T-helper 2 cell treated with Interferon-gamma antibody and Interleukin-4, amounts not matched to agents 100 ng/mL and 5 ng/mL, for 36 hours (primary cell): ENCODE measurements around the gene ZBTB14. TPM values are rescaled to one million over a fixed set of nuclear protein-coding genes. Genes with fewer than 3 reads are reported as not detected.

ENCODE experiments used
- intact Hi-C: fragments of 100-400 bp; cut with micrococcal nuclease; formaldehyde crosslinking; loops from one replicate; pipeline ENCODE4 v1.15.1; 2023
- total RNA-seq: library from RNA; stranded (reverse); gene quantifications from 2 replicates; pipeline ENCODE4 v1.2.3, GENCODE V29; 2022

The ZBTB14 gene, protein sequence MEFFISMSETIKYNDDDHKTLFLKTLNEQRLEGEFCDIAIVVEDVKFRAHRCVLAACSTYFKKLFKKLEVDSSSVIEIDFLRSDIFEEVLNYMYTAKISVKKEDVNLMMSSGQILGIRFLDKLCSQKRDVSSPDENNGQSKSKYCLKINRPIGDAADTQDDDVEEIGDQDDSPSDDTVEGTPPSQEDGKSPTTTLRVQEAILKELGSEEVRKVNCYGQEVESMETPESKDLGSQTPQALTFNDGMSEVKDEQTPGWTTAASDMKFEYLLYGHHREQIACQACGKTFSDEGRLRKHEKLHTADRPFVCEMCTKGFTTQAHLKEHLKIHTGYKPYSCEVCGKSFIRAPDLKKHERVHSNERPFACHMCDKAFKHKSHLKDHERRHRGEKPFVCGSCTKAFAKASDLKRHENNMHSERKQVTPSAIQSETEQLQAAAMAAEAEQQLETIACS
- 22.1 and 23.1 TPM in 2 replicates for total RNA-seq

DNA sequence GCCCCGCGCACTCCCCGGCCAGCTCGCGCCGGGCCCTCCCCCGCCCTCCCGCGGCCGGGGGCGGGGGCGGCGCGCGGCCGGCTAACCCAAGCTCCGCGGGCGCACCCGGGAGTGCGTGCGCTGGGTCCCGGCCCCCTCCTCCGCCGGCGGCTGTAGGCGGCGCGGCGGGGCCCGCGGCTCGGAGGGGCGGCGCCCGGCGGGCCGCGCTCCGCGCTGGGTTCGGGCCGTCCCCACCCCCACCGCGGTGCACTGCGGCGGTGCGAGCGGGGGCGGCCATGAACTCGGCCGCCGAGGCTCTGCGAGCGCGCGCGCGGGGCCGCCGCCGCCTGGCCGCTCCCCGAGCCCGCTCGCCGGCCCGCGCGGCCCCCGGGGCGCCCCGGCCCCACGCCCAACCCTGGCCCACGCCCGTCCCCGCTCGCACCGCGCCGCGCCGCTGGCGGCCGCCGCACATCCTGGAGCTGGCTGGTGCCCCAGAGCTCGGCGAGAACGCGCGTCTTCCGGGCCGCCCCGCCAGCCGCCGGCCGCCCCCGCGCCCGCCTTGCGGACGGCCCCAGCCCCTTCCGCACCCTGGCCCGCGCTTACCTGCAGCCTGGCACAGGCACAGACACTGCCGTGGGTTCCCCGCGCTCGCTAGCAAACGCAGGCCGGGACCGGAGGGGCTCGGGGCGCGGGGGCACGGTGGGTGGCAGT, at the start of gene ZBTB14:
ZBTB14 (minus strand) TSS at position 496 of the 690 bp plus-strand sequence. CDS start 2,480 bp downstream, outside the sequence.
- intact Hi-C loops: loop anchor here (2.0 to 10.0 kb wide), 6 partner anchors 162 to 1701 kb away; no protein-coding TSS in a partner anchor

DNA sequence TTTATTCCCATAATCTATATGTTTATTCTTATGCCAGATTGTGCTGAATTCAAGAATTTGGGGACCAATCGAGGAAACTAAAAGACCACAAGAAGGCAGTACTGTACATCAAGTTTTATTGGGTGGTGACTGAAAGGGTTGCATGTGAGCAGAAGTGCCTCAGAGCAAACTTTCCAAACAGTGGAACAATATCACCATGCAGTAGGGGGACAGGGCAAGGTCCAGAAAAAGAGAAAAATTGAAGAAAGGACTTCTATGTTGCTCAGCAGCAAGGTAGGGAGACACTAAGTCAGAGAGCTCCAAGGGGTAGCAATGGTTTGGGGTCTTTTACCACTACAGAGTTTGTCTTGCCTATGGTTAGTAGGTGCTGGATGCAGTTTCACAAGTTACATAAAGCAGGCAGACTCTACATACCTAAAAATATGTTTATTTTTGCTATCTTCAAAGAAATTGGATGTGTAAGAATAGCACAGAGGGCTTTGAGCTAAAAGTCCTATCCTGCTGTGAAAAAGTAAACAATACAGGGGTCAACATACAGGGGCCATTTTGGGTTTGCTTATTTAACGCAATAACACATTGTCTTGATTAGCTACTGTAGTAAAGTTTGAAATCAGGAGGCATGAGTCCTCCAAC, 43.8 kb upstream of the ZBTB14 start:
- intact Hi-C loops: no loop called here

DNA sequence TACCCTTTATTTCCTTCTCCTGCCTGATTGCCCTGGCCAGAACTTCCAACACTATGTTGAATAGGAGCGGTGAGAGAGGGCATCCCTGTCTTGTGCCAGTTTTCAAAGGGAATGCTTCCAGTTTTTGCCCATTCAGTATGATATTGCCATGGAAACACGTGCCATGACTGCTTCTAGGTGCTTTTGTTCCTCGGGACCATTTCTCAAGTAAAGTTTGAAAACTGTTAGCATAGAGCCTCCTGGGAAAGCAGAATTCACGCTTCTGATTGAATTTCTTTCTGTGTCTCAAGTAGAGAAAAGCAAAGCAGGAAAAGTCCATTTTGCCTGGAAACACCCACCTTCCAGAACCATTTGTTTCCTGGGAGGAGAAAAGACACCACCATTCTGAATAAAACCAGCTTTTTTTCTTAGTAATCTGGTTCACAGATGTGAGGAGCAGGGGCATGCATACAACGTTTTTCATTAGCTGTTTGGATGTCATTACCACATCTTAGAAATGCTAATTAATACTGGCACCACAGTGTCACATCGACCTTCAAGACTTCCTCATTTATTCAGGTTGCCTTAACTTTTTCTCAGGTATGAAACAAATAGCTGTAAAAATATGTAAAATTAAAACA, 39.0 kb upstream of the ZBTB14 start:
- intact Hi-C loops: no loop called here

DNA sequence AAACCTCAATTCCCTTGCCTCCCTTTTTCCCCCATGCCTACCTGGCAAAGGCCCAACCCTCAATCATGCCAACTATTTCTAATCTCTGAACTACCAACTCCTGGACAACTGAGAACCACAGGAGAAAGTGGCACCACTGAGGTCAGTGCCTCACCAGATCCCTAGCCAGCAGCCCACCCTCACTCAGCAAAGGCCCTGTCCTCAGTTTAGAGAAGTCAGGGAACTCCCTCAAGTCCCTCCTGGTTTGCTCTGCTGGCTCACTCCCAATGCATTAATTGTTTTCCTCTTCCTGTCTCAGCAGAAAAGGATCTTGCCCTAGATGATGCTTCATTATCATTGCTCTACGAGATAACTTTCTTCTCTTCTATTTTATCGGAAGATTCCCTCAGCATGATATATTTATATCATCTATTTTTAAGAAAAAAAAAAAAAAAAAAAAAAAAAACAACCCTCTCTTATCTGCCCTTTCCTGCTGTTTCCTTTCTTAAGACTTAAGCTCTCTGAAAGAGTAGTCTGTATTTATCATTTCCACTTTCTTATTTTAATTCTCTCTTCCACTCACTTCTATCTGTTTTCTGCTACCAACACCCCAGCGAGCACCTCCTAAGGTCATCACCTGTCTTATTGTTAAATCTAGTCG, 22.7 kb upstream of the ZBTB14 start:
- intact Hi-C loops: no loop called here

DNA sequence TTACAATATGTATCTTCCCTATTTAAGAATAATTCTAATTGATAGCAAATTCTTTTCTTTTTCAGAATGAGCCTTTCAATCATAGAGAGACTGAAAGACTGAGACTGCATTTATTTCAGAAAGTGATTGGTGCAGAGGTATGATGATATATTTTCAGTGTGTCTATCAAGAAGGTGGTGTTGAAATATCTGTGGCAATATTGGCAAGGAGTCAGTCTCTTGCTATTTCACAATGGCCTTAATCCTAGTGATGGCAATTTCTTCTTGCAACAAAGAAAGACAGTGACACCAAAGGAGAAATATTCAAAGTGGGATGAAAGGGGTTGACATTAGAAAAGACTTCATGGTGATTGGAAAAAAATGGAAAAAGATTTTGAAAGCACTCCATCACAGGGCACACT, 21.7 kb upstream of the ZBTB14 start:
- intact Hi-C loops: no loop called here

DNA sequence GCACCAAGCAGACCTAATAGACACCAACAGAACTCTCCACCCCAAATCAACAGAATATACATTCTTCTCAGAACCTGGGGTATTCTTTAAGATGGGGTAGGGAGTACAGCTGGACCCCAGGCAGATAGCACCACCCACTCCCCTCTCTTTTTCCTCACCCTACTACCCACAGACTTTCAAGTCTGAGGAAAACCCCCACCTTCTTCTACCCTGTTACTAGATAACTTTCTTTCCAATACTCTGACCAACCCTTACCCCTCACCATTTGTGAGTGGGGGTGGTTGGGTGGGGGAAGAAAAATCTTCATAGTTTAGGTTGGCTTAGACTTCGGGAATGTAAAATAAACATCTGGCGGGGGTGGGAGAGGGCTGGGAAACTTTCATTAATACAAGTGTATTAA, 20.3 kb upstream of the ZBTB14 start:
- intact Hi-C loops: no loop called here

DNA sequence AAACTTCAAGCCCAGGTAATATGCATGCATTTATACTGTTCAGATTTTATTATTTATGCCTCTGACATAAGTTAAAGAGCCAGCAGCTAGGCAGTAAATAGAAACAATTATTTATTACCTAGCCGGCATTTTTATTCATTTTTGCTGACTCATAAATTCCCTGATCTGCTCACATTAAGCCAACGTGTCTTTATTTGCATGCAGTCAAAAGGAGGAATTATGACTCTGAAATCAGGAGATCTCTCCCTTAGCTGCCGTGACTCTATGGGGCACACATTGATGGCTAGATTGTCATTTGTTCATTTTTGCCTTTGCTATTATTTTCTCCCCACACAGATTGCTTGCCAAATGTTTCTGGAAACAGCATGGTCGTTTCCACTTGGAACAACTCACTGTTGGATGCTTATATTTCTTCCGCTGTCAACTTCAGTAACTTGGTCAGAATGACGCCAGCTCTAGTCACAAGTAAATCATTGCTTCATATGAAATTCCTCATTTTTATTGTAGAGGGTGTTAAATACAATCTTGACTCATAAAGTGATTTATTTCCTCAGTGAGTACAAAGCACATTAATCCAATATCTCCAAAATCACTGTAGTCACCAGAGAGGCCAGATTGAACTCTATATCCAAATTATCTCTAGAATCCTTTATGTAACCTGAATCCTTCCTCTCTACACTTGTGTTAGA, 15.9 kb upstream of the ZBTB14 start:
- intact Hi-C loops: no loop called here

DNA sequence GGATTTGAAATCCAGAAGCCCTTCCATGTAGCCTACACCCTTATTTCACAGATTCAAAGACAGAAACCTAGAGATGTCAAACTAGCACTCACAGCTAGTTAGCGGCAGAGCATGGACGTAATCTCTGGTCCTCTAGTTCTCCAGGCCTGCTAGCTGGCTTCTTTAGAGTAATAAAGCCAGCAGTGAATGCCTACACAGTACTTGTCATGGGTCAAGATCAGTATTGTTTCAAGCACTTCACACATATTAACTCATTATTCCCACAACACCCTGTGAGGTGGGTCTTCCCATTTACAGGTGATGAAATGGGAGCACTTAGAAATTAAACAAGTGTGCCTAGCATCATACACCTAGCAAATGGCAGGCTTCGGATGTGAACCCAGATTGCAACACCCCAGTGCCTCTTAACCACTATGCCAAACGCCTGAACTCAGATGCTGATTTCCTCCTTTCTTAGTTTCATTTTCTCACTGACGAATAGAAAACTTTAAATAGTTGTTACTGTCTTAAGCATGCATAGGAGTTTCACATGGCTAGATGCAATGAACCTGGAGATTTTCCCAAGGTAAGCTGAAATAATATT, 14.5 kb upstream of the ZBTB14 start:
- intact Hi-C loops: loop anchor here (1.0 kb wide), 1 partner anchor 14 kb away; no protein-coding TSS in a partner anchor

DNA sequence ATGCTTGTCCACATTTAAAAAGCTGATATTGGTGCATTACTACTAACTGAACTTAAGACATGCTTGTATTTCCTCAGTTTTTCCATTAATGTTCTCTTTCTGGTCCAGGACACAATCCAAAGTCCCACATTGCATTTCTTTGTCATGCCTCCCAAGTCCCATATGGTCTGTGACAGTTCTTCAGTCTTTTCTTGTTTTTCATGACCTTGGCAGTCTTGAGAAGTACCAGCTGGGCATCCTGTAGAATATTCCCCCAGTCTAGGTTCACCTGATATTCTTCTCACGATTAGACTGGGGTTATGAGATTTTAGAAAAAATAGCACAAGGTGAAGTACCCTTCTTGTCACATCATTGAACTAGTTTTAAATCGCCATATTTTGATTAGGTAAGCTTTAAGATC, 10.3 kb upstream of the ZBTB14 start:
- intact Hi-C loops: no loop called here

DNA sequence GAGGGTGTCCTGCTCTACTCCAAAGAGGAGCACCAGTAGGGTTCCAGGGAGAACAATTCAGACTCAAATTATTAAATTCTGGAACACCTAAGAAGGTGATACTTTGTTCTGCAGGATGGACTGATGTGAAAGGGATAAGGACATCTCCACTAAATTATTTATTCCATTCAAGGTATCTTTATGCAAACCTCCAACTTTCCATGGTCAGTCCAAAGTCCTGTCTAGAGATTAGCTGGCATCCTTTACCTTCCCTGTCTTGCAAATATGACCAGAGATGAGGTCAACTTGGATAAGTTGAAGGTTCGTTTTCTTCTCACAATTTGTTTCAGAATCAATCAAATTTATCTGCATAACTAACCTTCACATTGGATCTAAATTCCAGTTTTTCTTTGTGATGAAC, 8.7 kb upstream of the ZBTB14 start:
- intact Hi-C loops: no loop called here

DNA sequence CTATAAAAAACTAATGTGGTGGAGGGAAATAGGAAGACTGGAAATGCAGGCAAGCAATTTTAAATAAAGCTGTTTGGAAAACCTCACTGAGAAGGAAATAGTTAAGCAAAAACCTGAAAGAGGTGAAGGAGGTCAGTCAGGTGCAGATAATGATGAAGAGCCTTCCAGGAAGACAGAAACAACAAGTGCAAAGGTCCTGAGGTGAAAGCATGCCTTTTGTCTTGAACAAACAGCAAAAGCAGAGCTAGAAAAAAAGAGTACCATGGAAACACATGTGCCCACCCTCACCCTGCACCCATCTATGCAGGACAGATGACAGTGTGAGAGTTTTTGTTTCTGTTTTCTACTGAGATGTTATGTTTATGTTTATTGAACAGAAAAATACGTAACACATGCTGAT, 8.1 kb upstream of the ZBTB14 start:
- intact Hi-C loops: no loop called here

DNA sequence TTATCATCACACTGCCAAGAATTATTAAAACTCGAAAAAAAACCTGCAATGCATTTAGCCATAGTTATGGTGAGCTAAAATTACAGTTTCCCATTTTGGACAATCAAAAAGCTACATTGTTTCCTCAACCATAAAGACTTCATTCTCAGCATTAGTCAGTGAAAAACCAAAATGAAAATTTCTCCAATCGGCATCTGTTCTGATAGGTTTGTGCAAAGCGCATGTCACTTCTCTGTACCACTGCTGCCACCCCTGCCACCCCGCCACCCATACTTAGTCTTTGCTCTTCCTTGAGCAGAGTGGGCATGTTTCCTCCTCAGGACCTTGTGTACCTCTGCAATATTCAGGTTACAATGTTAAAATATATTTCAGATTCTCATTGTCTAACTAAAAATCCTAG, 7.1 kb upstream of the ZBTB14 start:
- intact Hi-C loops: no loop called here

DNA sequence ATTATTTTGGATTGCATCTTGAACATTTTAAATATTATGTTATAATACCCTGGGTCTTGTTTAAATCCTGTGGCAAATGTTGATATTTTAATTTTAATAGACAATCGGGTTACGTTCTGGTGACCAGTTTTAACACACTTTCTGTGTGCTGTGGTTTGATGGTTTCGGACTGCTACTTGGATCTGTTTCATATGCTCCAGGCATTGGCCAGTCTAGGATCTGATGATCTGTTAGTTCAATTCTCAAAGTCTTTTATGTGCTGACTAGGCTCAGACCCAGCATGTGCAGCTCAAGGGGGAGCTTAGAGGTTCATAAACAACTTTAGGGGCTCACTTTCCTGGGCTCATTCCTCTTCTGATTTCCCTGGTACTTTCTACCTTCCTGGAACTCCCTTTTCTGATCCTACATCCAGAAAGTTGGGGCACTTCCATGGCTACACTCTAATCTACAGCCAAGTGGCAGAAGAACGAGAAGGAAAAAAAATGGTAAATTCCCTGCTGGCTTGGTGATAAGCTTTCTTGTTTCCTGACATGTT, 5.0 kb upstream of the ZBTB14 start:
- intact Hi-C loops: no loop called here

DNA sequence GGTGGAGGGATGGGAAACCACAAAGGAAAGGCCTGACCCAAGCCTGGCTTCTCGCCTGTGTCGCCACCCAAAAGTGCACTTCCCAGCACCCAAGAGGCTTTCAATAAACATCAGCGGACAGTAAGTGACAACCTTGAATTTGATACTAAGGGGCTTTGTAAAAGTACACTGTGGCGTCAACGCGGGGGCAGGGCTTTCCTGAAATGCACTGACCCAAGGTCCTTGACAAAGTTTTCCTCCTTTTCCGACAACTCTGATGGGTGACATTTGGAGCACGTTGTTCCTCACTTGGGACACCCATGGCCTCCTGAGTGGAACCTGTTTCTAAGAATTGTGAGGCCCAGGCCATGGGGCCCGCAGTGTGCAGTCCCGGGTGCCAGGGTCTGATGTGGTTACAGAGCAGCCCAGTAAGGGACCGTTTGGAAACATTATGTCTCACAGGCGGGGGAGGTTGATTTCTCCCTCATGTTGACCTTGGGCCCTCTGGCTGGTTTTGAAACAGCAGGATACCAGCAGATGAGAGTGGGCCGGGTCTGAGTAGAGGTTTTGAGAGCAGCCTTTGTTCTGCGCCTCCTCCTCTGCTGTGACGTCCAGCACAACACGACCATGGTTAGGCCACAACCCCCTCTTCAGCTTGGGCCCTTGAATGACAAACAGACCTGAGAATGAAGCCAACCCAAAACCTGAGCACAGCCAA, 2.8 kb upstream of the ZBTB14 start:
- intact Hi-C loops: loop anchor here (5.0 to 10.0 kb wide), 5 partner anchors 159 to 1524 kb away; no protein-coding TSS in a partner anchor

DNA sequence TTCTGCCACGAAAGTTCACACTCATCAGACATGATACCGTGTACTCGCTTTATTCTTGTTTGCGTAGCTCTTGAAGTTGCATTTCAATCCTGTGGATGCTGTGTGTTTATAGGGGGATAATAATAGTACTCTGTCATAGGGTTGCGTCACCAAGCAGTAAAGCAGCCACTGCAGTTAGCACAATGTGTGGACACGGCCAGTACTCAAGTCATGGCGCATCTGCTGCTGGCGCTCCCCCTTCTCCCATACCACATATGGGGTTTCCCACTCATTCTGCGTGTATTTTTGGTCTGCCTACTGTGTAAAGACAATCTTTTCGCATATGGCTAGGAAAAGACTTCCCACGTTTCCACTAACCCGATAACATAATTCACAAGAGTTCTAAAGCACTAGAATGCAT, 2.1 kb upstream of the ZBTB14 start:
- intact Hi-C loops: loop anchor here (5.0 to 10.0 kb wide), 5 partner anchors 160 to 1523 kb away; no protein-coding TSS in a partner anchor

DNA sequence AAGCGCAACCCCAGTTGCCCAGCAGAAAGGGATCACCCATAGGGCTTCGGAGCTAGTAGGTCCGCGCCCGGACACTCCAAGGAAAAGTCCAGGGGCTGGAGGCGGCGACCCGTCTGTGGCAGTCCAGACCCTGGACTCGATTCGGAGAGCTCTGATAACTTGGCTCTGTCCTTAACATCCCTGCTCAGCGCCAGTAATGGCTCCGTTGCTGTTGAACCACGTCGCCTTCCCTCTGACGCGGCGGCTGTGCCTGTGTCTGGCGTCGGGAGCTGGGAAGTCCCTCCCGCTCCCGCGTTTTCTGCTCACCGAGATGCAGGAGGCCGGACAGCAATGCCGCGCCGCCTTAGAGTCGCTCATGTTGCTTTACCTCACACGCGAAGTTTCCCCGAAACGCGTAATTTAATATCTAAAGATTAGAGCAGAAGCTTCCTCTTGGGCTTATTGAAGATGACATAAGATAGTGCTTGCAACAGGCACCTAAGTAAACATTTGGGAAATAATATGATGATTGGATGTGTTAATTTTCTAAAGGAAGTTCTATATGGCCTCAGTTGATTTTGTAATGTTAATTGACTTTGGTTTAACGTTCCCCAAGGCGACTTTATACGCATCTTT, 1.3 kb upstream of the ZBTB14 start:
- intact Hi-C loops: loop anchor here (1.0 to 10.0 kb wide), 7 partner anchors 13 to 1522 kb away; no protein-coding TSS in a partner anchor

DNA sequence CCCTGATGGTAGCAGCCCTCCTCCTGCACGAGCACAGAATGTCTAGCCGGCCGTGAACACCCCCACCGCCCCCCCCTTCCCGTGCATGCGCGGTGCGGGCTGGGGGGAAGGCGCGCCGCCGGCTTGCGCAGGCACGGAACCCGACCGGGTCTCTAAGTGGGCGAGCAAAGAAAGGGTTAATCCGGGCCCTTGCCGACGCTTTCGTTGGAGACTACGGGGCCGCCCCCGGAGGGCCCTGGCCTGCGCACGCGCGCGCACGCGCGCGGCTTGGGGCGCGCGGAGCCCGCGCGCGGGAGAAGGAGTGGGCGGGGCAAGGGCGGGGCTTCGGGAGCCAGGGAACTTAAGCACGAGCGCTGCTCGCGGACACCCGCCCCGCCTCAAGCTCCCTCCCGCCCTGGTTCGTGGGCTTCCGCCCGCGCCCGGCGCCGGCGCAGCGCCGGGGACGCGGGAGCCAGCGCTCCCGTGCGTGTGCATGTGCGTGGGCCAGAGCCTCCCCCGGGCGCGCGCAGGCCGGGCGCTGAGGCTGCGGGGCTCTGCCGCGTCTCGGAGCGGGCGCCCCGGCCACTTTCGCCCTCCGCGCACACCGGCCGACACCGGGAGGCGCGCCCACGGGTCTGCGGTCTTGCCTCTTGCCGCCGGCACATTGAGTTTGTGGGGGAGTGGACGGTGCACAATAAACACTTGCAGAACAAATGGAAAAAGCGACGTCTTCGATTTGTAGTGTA, 617 bp upstream of the ZBTB14 start:
- intact Hi-C loops: loop anchor here (1.0 to 10.0 kb wide), 8 partner anchors 14 to 1701 kb away; no protein-coding TSS in a partner anchor
